Brain microvascular endothelial cell (primary cell): ENCODE data around the gene POLR3E.

Source experiments
- DNase-seq: peaks from one replicate; pipeline ENCODE4 v3.0.0-alpha.2; 2020
- H3K27ac ChIP-seq: fragments of 250-450 bp; sonication (Bioruptor Pico); 2 replicates; pipeline ENCODE4 v1.5.1; 2020; ENCODE audit warnings: mild to moderate bottlenecking, moderate library complexity
- H3K27me3 ChIP-seq: fragments of 250-450 bp; sonication (Bioruptor Pico); replicated peaks from 2 replicates; pipeline ENCODE4 v1.5.1; 2020; ENCODE audit warnings: mild to moderate bottlenecking
- H3K36me3 ChIP-seq: fragments of 250-450 bp; sonication (Bioruptor Pico); replicated peaks from 2 replicates; pipeline ENCODE4 v1.5.1; 2020; ENCODE audit warnings: mild to moderate bottlenecking
- H3K4me3 ChIP-seq: 2 replicates; pipeline ENCODE4 v1.5.1; 2011; ENCODE audit warnings: low read depth, mild to moderate bottlenecking, control low read depth, low read length, moderate library complexity
- CTCF ChIP-seq: IDR thresholded peaks from 2 replicates; pipeline ENCODE4 v1.5.1; 2011; ENCODE audit warnings: low read depth, mild to moderate bottlenecking, moderate library complexity, low read length, control low read depth, inconsistent platforms; ENCODE audit errors: missing control alignments
- in situ Hi-C: cut with HindIII; loops from 2 replicates; pipeline ENCODE4 v1.10.0; 2017; ENCODE audit warnings: low sequenced_read_pairs, low pct_ligation_motif_present

The POLR3E gene

GRCh38 chr16:22270525-22270924, 26.7 kb upstream of the POLR3E start:
- Histone ChIP-seq H3K36me3 (peaks cover 44% of the 10 kb centered on the region), H3K4me3 (no peak overlapping the region), H3K27me3 (no peaks in the 10 kb centered on the region), H3K27ac (no peak overlapping the region)
- no peak for DNase-seq
- in situ Hi-C loops = no loop called here
- TF ChIP-seq CTCF = no peak

GRCh38 chr16:22272870-22273650, 24.1 kb upstream of the POLR3E start:
- in situ Hi-C loops = no loop called here
- no peak overlapping the region for H3K27ac ChIP-seq
- H3K36me3 ChIP-seq = peaks cover 42% of the 10 kb centered on the region
- H3K4me3 ChIP-seq = no peak overlapping the region
- H3K27me3 ChIP-seq = no peaks in the 10 kb centered on the region
- no peak for TF ChIP-seq CTCF
- DNase-seq = no peak

GRCh38 chr16:22274916-22275315, 22.3 kb upstream of the POLR3E start:
- H3K27me3 ChIP-seq = no peaks in the 10 kb centered on the region
- no peak overlapping the region for H3K4me3 ChIP-seq
- H3K27ac ChIP-seq = no peak overlapping the region
- no peak for TF ChIP-seq CTCF
- no peak for DNase-seq
- in situ Hi-C loops = no loop called here
- H3K36me3 ChIP-seq = peaks cover 32% of the 10 kb centered on the region

- Histone ChIP-seq H3K36me3 (peaks cover 50% of the 10 kb centered on the region), H3K27ac (no peak overlapping the region), H3K27me3 (no peaks in the 10 kb centered on the region), H3K4me3 (no peak overlapping the region)
- in situ Hi-C loops = no loop called here
- no peak for DNase-seq
- TF ChIP-seq CTCF = no peak
These were observed 18.6 kb upstream of the POLR3E start for GRCh38 chr16:22278441-22279230.

- Histone ChIP-seq H3K27ac (no peak overlapping the region), H3K27me3 (no peaks in the 10 kb centered on the region), H3K4me3 (no peak overlapping the region), H3K36me3 (peaks cover 47% of the 10 kb centered on the region)
- DNase-seq = no peak
- TF ChIP-seq CTCF = no peak
- in situ Hi-C loops = no loop called here
These were observed 14.8 kb upstream of the POLR3E start for GRCh38 chr16:22282254-22282892.
